Mucosa of descending colon (tissue), 3 donors: ENCODE data around the gene ANKRD11. TPM values are rescaled to one million over a fixed set of nuclear protein-coding genes. Genes with fewer than 3 reads are reported as not detected.
"Not testable (repeated sequence)": the region's sequence is repeated elsewhere in the genome, so short reads cannot be mapped to it uniquely, and the experiment has no call there.

Experiments
- ATAC-seq: fragments of 200-7000 bp; cut with Tn5 transposase; one replicate; pipeline ENCODE4 v1.9.1; 2020; ENCODE audit warnings: mild to moderate bottlenecking, moderate library complexity
- DNase-seq, 3 donors: peaks; one replicate each; pipeline ENCODE4 v3.0.0-alpha.2; 2020
- H3K36me3 ChIP-seq: fragments of 200-600 bp; one replicate; pipeline ENCODE4 v1.8.0; 2021; ENCODE audit warnings: low read depth, mild to moderate bottlenecking
- H3K4me1 ChIP-seq: fragments of 200-600 bp; one replicate; pipeline ENCODE4 v1.8.0; 2021; ENCODE audit warnings: low read depth, mild to moderate bottlenecking
- H3K4me3 ChIP-seq: fragments of 200-600 bp; one replicate; pipeline ENCODE4 v1.8.0; 2021; ENCODE audit warnings: mild to moderate bottlenecking
- H3K9me3 ChIP-seq: fragments of 200-600 bp; one replicate; pipeline ENCODE4 v1.8.0; 2021; ENCODE audit warnings: mild to moderate bottlenecking
- CTCF ChIP-seq: fragments of 200-600 bp; IDR thresholded peaks from one replicate; pipeline ENCODE4 v1.8.0; 2022; ENCODE audit warnings: antibody characterized with exemption, mild to moderate bottlenecking
- intact Hi-C, 2 donors: fragments of 100-400 bp; cut with DNase I in 1 of 2; cut with micrococcal nuclease in 1 of 2; formaldehyde crosslinking; loops; one replicate each; pipeline versions ENCODE4 v1.11.0 to v1.11.1; 2022; cut with DNase I, micrococcal nuclease
- total RNA-seq, 3 donors: library from RNA; stranded (reverse); fragmentation: NEBNext Ultra II Directional in 2 of 3; extraction: Animal tissue kit (Norgen Biotek cat#: 25700) in 2 of 3; gene quantifications; one replicate each; pipeline versions ENCODE4 v1.2.1 to v1.2.4, GENCODE V29; 2021 to 2023
- donor health status: DM: no; HTN: no; CAD: no; lungs with moderate emphysema.
- donor health status: DM: no; HTN: no; CAD: no.
- donor health status: DM: no; HTN: yes; CAD: no.

Gene ANKRD11
- total RNA-seq, 3 donors from 2014 or later = 125 to 127 (median 127) TPM

- Histone ChIP-seq H3K36me3 (no peaks in the 10 kb centered on the region), H3K4me1 (peaks cover 17% of the 10 kb centered on the region), H3K9me3 (no peaks in the 10 kb centered on the region), H3K4me3 (no peak overlapping the region)
- peak in 1 of 3 donors; percentile 41 for DNase-seq
- peak; percentile 60 for ATAC-seq
- no peak for TF ChIP-seq CTCF
- intact Hi-C loops = no loop called here
Measured at GRCh38 chr16:89422905-89423630, 67.3 kb downstream of the ANKRD11 start.

GRCh38 chr16:89422527-89422904, 67.8 kb downstream of the ANKRD11 start:
- intact Hi-C loops = no loop called here
- DNase-seq = peak in 1 of 3 donors; percentile 33
- no peak overlapping the region for H3K4me3 ChIP-seq

GRCh38 chr16:89421300-89421699, 69.1 kb downstream of the ANKRD11 start:
- H3K4me1 ChIP-seq = peaks cover 26% of the 10 kb centered on the region
- H3K36me3 ChIP-seq, H3K4me3 ChIP-seq, H3K9me3 ChIP-seq, intact Hi-C loops, ATAC-seq, DNase-seq: not testable (repeated sequence)

More at GRCh38 chr16:89422527-89422904, 67.8 kb downstream of the ANKRD11 start:
- TF ChIP-seq CTCF = no peak
- no peaks in the 10 kb centered on the region for H3K36me3 ChIP-seq
- no peaks in the 10 kb centered on the region for H3K9me3 ChIP-seq
- H3K4me1 ChIP-seq = peaks cover 22% of the 10 kb centered on the region
- peak; percentile 38 for ATAC-seq

GRCh38 chr16:89420204-89420603, 70.2 kb downstream of the ANKRD11 start:
- H3K36me3 ChIP-seq = no peaks in the 10 kb centered on the region
- peak in 1 of 3 donors; percentile 17 for DNase-seq
- intact Hi-C loops = no loop called here
- ATAC-seq = no peak
- no peak overlapping the region for H3K4me3 ChIP-seq
- TF ChIP-seq CTCF = no peak
- H3K9me3 ChIP-seq = no peaks in the 10 kb centered on the region
- peaks cover 26% of the 10 kb centered on the region for H3K4me1 ChIP-seq

GRCh38 chr16:89418352-89418751, 72.0 kb downstream of the ANKRD11 start:
- intact Hi-C loops = no loop called here
- Histone ChIP-seq H3K36me3 (no peaks in the 10 kb centered on the region), H3K4me1 (peaks cover 26% of the 10 kb centered on the region), H3K4me3 (no peak overlapping the region), H3K9me3 (no peaks in the 10 kb centered on the region)
- DNase-seq = no peak
- TF ChIP-seq CTCF = no peak
- no peak for ATAC-seq

- H3K36me3 ChIP-seq = no peaks in the 10 kb centered on the region
- H3K4me3 ChIP-seq = no peak overlapping the region
- TF ChIP-seq CTCF = no peak
- no peaks in the 10 kb centered on the region for H3K9me3 ChIP-seq
- peak; percentile 74 for ATAC-seq
- DNase-seq = peak in 1 of 3 donors; percentile 18
- intact Hi-C loops = no loop called here
- H3K4me1 ChIP-seq = peaks cover 18% of the 10 kb centered on the region
Measured at GRCh38 chr16:89417352-89417751, 73.0 kb downstream of the ANKRD11 start.
